Tongue (tissue), 2 donors: ENCODE data around the gene SKIL. TPM values are rescaled to one million over a fixed set of nuclear protein-coding genes. Genes with fewer than 3 reads are reported as not detected.
"Not testable (repeated sequence)": the region's sequence is repeated elsewhere in the genome, so short reads cannot be mapped to it uniquely, and the experiment has no call there.

Experiments
- DNase-seq: peaks from one replicate; pipeline ENCODE4 v3.0.0-alpha.2; 2015
- total RNA-seq: library from RNA; depleted of rRNA; stranded (reverse); fragments of >200 nt; gene quantifications from one replicate; pipeline ENCODE4 v1.2.3, GENCODE V29; 2014

SKIL gene
- 59.5 TPM for total RNA-seq

- peak; percentile 98 for DNase-seq
Observed at GRCh38 chr3:170357176-170358041, at the start of gene SKIL. SKIL (plus strand) TSS chr3:170357715; CDS start chr3:170360332, 2,617 bp downstream.

DNA sequence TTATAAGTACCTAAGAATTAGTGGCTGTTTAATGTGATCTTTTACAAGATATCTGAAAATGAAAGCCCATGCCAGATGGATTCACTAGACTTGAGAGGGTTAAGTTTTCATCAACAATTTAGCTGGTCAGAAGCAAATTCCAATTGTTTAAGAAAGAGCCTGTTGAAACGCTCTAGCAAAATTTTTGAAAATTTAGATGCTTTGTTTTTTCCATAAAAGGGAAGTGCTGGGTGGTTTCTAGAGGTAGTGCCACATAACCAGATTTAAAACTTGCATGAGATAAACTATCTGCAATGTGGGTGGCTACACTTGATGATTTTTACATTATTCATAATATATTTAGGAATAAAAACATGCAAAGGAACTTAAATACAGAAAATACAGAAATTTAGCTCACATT lies 48.5 kb upstream of the SKIL start:
- DNase-seq = no peak

DNA sequence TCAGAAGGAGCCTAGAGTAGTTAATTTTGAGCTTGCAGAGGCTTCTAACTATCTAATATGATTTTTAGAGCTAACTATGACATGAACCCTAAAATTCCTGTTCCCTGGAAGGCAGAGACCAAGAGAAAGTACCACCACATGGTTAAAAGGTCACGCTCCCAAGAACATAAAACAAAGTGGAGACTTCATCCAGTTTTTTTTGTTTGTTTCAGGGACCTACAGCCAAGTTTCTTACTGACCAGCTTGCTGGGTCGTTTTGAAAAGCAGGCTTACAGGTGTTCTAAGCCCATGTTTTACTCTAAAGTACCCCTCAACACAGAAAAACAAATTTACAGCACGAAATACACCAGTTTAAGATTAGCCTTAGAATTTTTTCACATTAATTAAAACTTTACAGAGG lies 39.6 kb upstream of the SKIL start:
- DNase-seq = no peak

GRCh38 chr3:170320461-170321121 lies 36.9 kb upstream of the SKIL start:
- DNase-seq = no peak

DNA sequence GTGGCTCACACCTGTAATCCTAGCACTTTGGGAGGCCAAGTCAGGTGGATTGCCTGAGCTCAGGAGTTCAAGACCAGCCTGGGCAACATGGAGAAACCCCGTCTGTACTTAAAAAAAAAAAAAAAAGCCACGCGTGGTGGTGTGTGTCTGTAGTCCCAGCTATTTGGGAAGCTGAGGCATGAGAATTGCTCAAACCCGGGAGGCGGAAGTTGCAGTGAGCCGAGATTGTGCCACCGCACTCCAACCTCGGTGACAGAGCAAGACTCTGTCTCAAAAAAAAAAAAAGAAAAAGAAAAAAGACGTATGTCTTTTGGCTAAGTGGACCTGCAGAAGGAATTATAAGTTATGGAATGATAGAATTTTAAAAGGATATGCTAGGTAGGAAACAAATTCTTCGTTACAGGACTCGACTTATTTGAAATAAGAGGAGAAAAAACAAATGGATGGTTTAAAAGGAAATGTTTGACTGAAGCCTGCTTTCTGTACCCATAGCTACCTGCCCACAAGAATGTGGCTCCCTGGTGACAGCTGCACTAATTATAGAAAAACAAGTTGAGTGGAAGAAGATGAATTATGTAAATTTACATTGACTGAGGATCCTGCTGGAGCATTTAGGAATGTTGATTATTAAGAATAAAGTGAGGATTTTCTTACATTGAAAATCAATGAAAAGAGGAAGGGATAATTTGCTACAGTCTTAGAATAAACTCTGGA lies 36.0 kb upstream of the SKIL start:
- DNase-seq = no peak

DNA sequence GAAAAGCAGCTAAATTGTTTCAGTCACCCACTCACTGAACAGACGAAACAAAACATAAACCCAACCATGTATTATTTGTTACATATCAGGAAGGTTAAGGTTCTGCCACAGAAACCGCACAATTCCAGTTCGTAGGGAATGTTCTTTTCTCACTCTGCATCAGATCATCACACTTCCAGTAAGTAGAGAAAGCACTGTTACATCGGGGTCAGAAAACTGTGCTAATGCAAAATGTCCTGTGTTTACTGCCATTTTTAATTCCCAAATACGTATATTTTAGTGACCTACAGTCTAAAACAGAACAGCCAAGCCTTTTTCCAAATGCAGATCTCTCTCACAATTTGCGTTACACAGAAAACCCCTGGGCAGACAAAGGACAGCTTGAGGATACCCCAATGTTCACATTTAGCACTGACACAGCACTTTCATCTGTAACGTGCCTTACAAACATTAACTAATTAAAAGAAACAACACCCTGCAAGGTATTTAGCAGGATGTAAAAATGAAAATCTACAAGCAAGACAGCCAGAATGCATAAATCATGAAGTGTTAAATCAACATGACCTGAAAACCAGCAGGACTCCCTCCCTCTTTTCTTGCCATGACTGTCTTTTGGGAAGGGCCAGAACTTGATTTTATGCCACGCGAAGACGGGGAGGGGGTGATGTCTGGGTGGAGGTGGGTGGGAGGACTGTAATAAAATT lies 34.8 kb upstream of the SKIL start:
- DNase-seq = no peak

GRCh38 chr3:170323331-170323730 lies 34.2 kb upstream of the SKIL start:
- no peak for DNase-seq

DNA sequence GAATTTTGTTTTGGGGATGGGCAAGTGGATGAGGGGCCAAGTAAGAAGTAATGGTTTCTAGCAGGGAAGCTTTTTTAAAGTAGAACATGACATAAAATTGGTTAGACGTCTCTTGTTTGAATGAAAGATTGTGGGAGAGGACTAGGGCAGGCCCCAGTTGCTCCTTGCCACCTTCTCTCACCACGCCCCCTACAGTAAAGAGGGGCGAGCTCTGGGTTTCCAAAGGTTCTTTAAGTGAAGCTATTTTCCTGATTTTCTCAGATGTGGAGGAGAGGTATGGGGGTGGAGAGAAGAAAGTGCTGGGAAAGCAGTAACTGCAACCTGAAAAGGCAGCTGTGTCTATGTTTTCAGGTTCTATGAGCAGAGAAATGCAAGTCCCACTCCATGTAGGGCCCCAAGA lies 32.6 kb upstream of the SKIL start:
- no peak for DNase-seq

- no peak for DNase-seq
Observed at GRCh38 chr3:170327040-170327808, 30.3 kb upstream of the SKIL start.

DNA sequence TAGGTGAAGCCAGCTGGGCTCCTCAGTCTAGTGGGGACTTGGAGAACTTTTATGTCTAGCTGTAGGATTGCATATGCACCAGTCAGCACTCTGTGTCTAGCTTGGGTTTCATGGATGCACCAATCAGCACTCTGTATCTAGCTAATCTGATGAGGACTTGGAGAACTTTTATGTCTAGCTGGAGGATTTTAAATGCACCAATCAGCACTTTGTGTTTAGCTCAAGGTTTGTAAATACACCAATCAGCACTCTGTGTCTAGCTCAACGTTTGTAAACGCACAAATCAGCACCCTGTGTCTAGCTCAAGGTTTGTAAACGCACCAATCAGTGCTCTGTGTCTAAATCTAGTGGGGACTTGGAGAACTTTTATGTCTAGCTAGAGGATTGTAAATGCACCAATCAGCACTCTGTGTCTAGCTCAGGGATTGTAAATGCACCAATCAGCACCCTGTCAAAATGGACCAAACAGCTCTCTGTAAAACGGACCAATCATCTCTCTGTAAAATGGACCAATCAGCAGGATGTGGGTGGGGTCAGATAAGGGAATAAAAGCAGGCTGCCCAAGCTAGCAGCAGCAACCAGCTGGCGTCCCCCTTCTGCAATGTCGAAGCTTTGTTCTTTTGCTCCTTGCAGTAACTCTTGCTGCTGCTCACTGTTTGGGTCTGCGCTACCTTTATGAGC lies 29.5 kb upstream of the SKIL start:
- DNase-seq = not testable (repeated sequence)

DNA sequence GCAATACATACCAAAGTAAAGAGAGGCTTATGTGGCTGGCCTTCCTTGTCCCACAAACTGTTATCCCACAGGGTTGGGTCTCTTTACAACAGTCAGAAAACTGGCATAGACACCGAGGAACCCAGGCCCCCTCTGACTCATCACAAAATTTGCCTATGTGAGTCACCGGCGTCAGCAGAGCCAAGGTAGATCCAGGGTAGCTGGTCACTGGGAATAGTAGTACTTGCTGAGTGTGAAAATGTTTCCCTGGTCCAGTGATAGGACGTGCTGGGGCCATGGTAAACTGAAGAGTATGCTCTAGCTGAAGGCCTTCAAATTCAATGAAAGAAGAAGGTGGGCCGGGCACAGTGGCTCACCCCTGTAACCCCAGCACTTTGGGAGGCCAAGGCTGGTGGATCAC lies 27.1 kb upstream of the SKIL start:
- DNase-seq = no peak

- no peak for DNase-seq
Observed at GRCh38 chr3:170331143-170331542, 26.4 kb upstream of the SKIL start.

DNA sequence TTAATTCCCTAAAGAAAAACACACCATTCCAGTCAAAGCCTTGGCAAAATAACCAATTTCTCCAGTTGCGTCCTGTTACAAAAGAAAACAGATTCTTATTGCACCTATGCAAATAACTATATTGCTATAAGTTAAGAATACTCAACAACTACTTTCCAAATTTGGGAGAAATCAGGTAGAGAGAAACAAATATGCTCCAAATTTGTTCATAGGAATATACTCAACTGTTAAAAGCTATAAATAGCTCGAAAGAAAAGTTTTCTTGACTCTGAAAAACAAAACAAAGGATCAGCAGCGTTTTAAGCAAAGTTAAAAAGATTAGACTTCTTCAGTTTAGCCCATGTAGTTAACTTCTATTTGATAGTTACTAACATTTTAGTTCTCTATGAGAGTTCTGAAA lies 20.1 kb upstream of the SKIL start:
- DNase-seq = no peak

- no peak for DNase-seq
Observed at GRCh38 chr3:170338690-170339340, 18.7 kb upstream of the SKIL start.

GRCh38 chr3:170342273-170342672 lies 15.2 kb upstream of the SKIL start:
- DNase-seq = not testable (repeated sequence)

- DNase-seq = not testable (repeated sequence)
Observed at GRCh38 chr3:170343859-170344258, 13.7 kb upstream of the SKIL start.

GRCh38 chr3:170344971-170345370 lies 12.5 kb upstream of the SKIL start:
- no peak for DNase-seq

DNA sequence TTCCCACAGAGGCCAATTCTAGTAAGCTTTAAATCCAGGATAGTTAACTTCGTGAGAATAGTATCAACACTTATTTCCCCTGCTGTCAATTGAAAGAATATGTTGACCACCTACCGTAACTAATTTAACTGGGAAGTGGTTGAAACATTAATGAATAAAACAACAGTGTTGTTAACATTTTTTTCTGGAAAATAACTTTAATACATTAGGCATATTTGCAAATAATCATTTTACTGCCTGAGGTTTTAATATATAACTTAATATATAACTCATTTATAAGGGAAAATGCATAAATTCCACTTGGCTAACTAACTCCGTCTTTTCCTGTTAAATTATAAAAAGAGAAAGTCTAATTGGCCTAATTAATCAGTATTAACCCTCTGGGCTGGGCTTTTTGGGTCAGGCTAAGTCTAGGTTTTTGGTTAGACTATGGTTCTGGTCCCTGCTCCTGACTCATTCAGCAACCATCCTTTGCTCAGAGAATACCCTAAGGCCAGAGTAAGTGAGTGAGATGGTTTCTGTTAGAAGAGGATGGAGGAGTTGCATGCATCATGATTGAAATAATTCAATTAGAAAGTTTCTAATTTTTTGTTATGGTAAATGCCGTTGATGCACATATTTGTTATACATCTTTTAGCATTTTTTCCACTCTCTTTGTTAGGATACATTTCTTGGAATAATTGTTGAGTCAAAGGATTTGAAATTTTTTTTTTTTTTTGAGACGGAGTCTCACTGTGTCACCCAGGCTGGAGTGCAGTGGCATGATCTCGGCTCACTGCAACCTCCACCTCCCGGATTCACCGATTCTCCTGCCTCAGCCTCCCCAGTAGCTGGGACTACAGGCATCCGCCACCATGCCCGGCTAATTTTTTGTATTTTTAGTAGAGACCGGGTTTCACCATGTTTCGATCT lies 10.8 kb upstream of the SKIL start:
- no peak for DNase-seq
